ENCODE measurements around the gene XYLT2.
"Not testable (repeated sequence)": the region's sequence is repeated elsewhere in the genome, so short reads cannot be mapped to it uniquely, and the experiment has no call there.

XYLT2 gene

GRCh38 chr17:50397111-50397918 lies 51.4 kb downstream of the XYLT2 start, which contains the start of gene LRRC59:
LRRC59 (minus strand) TSS chr17:50397523; CDS start chr17:50397317, 206 bp downstream.
- TF ChIP-seq, protein P1, sequence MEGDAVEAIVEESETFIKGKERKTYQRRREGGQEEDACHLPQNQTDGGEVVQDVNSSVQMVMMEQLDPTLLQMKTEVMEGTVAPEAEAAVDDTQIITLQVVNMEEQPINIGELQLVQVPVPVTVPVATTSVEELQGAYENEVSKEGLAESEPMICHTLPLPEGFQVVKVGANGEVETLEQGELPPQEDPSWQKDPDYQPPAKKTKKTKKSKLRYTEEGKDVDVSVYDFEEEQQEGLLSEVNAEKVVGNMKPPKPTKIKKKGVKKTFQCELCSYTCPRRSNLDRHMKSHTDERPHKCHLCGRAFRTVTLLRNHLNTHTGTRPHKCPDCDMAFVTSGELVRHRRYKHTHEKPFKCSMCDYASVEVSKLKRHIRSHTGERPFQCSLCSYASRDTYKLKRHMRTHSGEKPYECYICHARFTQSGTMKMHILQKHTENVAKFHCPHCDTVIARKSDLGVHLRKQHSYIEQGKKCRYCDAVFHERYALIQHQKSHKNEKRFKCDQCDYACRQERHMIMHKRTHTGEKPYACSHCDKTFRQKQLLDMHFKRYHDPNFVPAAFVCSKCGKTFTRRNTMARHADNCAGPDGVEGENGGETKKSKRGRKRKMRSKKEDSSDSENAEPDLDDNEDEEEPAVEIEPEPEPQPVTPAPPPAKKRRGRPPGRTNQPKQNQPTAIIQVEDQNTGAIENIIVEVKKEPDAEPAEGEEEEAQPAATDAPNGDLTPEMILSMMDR (IDR thresholded peaks at IDR 0.05; ENCODE audit: extremely low read depth, insufficient read depth, missing control alignments) = peak; percentile 100
- in situ Hi-C loops (cut with MboI; ENCODE audit: low pct_unique_long_range_greater_than_20kb, low sequenced_read_pairs, unreplicated experiment) = no loop called here
- DNase-seq (ENCODE audit: low spot score) = peak; percentile 94

GRCh38 chr17:50397919-50398285 lies 52.0 kb downstream of the XYLT2 start:
- TF ChIP-seq, protein P1 (IDR thresholded peaks at IDR 0.05; ENCODE audit: extremely low read depth, insufficient read depth, missing control alignments) = no peak
- no peak for DNase-seq (ENCODE audit: low spot score)
- in situ Hi-C loops (cut with MboI; ENCODE audit: low pct_unique_long_range_greater_than_20kb, low sequenced_read_pairs, unreplicated experiment) = no loop called here

DNA sequence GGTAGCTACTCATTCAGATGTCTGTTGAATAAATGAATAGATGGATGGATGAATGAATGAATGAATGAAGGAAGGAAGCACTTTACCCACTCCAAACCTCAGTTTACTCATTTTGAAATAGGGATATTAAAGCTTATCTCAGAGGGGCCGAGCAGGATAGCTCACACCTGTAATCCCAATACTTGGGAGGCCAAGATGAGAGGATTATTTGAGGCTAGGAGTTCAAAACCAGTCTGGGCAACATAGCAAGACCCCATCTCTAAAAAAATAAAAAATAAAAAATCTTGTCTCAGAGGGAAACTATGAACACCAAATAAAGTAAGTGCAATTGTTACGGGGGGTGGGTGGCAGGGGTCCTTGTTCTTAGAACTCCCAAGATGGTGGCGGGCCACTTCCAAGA lies 52.7 kb downstream of the XYLT2 start:
- in situ Hi-C loops (cut with MboI; ENCODE audit: low pct_unique_long_range_greater_than_20kb, low sequenced_read_pairs, unreplicated experiment); DNase-seq (ENCODE audit: low spot score): not testable (repeated sequence)

DNA sequence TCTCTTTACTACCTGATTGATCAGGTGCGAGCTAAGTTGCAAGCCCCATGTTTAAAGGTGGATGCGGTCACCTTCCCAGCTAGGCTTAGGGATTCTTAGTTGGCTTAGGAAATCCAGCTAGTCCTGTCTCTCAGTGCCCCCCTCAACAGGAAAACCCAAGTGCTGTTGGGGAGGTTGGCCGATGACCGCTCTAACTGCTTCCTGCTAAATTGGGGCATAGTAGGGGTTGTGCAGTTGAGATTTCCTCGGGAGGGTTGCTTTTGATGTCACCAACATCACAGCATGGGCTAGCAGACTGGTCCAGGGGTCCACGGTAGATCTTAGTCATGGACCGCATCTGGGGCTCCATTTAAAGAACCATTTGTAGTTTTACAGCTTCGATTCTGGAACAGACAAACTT lies 53.7 kb downstream of the XYLT2 start:
- DNase-seq (ENCODE audit: low spot score); in situ Hi-C loops (cut with MboI; ENCODE audit: low pct_unique_long_range_greater_than_20kb, low sequenced_read_pairs, unreplicated experiment): not testable (repeated sequence)

DNA sequence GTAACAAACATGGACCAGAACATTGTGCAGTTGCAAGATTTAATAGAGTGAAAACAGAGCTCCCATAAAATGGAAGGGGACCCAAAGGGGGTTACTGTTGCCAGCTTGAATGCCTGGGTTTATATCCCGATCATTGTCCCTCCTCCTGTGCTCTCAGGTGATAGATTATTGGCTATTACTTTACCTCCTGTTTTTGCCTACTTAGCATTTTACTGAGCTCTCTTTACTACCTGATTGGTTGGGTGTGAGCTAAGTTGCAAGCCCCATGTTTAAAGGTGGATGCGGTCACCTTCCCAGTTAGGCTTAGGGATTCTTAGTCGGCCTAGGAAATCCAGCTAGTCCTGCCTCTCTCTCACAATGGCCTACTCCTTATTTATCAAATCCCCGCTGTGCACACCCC lies 59.4 kb downstream of the XYLT2 start:
- in situ Hi-C loops (cut with MboI; ENCODE audit: low pct_unique_long_range_greater_than_20kb, low sequenced_read_pairs, unreplicated experiment) = loop anchor here (10.0 kb wide), 1 partner anchor 59 kb away; the partner anchor contains the start of gene CHAD
- not testable (repeated sequence) for DNase-seq (ENCODE audit: low spot score)

DNA sequence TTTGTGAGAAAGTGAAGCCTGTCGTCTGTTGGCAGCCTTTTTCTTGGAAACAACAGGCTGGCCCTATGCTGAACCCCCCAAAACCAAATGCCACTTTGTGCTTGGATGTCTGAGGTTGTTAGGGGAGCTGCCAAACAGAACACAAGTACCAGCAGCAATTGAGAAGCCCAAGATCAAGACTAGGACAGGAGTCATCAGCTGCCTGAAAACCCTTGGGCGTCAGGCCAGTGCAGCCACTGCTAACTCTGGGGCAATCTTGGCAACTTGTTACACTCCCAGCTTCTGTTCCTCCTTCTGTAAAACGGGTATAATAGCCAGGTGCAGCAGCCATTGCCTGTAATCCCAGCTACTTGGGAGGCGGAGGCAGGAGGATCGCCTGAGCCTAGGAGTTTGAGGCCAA lies 60.7 kb downstream of the XYLT2 start:
- in situ Hi-C loops (cut with MboI; ENCODE audit: low pct_unique_long_range_greater_than_20kb, low sequenced_read_pairs, unreplicated experiment) = loop anchor here (10.0 kb wide), 1 partner anchor 58 kb away; the partner anchor contains the start of gene CHAD
- TF ChIP-seq, protein P1 (IDR thresholded peaks at IDR 0.05; ENCODE audit: extremely low read depth, insufficient read depth, missing control alignments) = no peak
- no peak for DNase-seq (ENCODE audit: low spot score)

GRCh38 chr17:50407921-50408320 lies 62.0 kb downstream of the XYLT2 start:
- TF ChIP-seq, protein P1 (IDR thresholded peaks at IDR 0.05; ENCODE audit: extremely low read depth, insufficient read depth, missing control alignments) = no peak
- in situ Hi-C loops (cut with MboI; ENCODE audit: low pct_unique_long_range_greater_than_20kb, low sequenced_read_pairs, unreplicated experiment) = loop anchor here (10.0 kb wide), 1 partner anchor 57 kb away; the partner anchor contains the start of gene CHAD
- DNase-seq (ENCODE audit: low spot score) = no peak
